Astrocyte of the spinal cord (primary cell): Measurements from ENCODE around the gene BOD1L1.

ENCODE experiments used
- DNase-seq: peaks from one replicate; pipeline ENCODE4 v3.0.0; 2011; ENCODE audit warnings: low read depth, low spot score
- H3K4me3 ChIP-seq: 2 replicates; pipeline ENCODE4 v1.5.1; 2011; ENCODE audit warnings: low read depth, mild to moderate bottlenecking, low read length, moderate library complexity
- CTCF ChIP-seq: IDR thresholded peaks from 2 replicates; pipeline ENCODE4 v1.5.1; 2012; ENCODE audit warnings: low read depth, mild to moderate bottlenecking, low read length, inconsistent platforms
- in situ Hi-C: cut with HindIII; loops from 2 replicates; pipeline ENCODE4 v1.10.0; 2017; ENCODE audit warnings: low sequenced_read_pairs

Gene BOD1L1

GRCh38 chr4:13521047-13521446, 106.5 kb downstream of the BOD1L1 start:
- DNase-seq: no peak
- H3K4me3 ChIP-seq: no peak overlapping the region
- in situ Hi-C loops: no loop called here
- TF ChIP-seq CTCF: no peak
